NCI-H345 treated with DMSO at 0.1 percent for 48 hours (cell line): ENCODE measurements around the gene PLCZ1.
"Not testable (repeated sequence)": the region's sequence is repeated elsewhere in the genome, so short reads cannot be mapped to it uniquely, and the experiment has no call there.

ENCODE experiments used
- DNase-seq: peaks from one replicate; lab custom pipeline; 2025; ENCODE audit not compliant: unreplicated experiment; lab: John Stamatoyannopoulos, UW

Gene PLCZ1

GRCh38 chr12:18703321-18703720 lies 34.5 kb downstream of the PLCZ1 start:
- DNase-seq = no peak

- no peak for DNase-seq
These were observed 37.5 kb downstream of the PLCZ1 start for GRCh38 chr12:18700271-18700670.

GRCh38 chr12:18696971-18697602 lies 40.7 kb downstream of the PLCZ1 start:
- no peak for DNase-seq

- DNase-seq = not testable (repeated sequence)
These were observed 43.8 kb downstream of the PLCZ1 start for GRCh38 chr12:18693986-18694385.

- no peak for DNase-seq
These were observed 47.2 kb downstream of the PLCZ1 start for GRCh38 chr12:18690653-18691052.

- DNase-seq = no peak
These were observed 48.0 kb downstream of the PLCZ1 start for GRCh38 chr12:18689771-18690170.

- no peak for DNase-seq
These were observed 53.4 kb downstream of the PLCZ1 start for GRCh38 chr12:18684430-18684829.

GRCh38 chr12:18683327-18684013 lies 54.3 kb downstream of the PLCZ1 start:
- DNase-seq = no peak

- no peak for DNase-seq
These were observed 56.0 kb downstream of the PLCZ1 start for GRCh38 chr12:18681818-18682217.

GRCh38 chr12:18676996-18677588 lies 60.7 kb downstream of the PLCZ1 start:
- no peak for DNase-seq

GRCh38 chr12:18676141-18676540 lies 61.7 kb downstream of the PLCZ1 start:
- no peak for DNase-seq

- DNase-seq = no peak
These were observed 79.0 kb downstream of the PLCZ1 start for GRCh38 chr12:18658829-18659228.

- no peak for DNase-seq
These were observed 79.6 kb downstream of the PLCZ1 start for GRCh38 chr12:18658179-18658578.

GRCh38 chr12:18655351-18655750 lies 82.5 kb downstream of the PLCZ1 start:
- DNase-seq = no peak

GRCh38 chr12:18653465-18653864 lies 84.3 kb downstream of the PLCZ1 start:
- DNase-seq = no peak

GRCh38 chr12:18652596-18652995 lies 85.2 kb downstream of the PLCZ1 start:
- no peak for DNase-seq

- DNase-seq = no peak
These were observed 86.3 kb downstream of the PLCZ1 start for GRCh38 chr12:18651525-18651924.

- no peak for DNase-seq
These were observed 91.4 kb downstream of the PLCZ1 start for GRCh38 chr12:18646286-18646890.

- no peak for DNase-seq
These were observed 93.2 kb downstream of the PLCZ1 start for GRCh38 chr12:18644564-18644963.

GRCh38 chr12:18643681-18644080 lies 94.1 kb downstream of the PLCZ1 start:
- DNase-seq = no peak

GRCh38 chr12:18640321-18640955 lies 97.4 kb downstream of the PLCZ1 start:
- DNase-seq = no peak

GRCh38 chr12:18634382-18634781 lies 103.4 kb downstream of the PLCZ1 start:
- no peak for DNase-seq
